Left ventricle myocardium inferior (tissue), 1 donor: Measurements from ENCODE around the gene VWF. TPM values are rescaled to one million over a fixed set of nuclear protein-coding genes. Genes with fewer than 3 reads are reported as not detected.

Experiments used
- DNase-seq: peaks from one replicate; pipeline ENCODE4 v3.0.0-alpha.2; 2020
- H3K27ac ChIP-seq: fragments of 200-600 bp; replicated peaks from 2 replicates; pipeline ENCODE4 v1.8.0; 2021
- H3K27me3 ChIP-seq: fragments of 200-600 bp; 2 replicates; pipeline ENCODE4 v1.8.0; 2021; ENCODE audit warnings: low read depth
- H3K36me3 ChIP-seq: fragments of 200-600 bp; 2 replicates; pipeline ENCODE4 v1.8.0; 2021
- H3K4me1 ChIP-seq: fragments of 200-600 bp; 2 replicates; pipeline ENCODE4 v1.8.0; 2021
- H3K4me3 ChIP-seq: fragments of 200-600 bp; 2 replicates; pipeline ENCODE4 v1.8.0; 2021; ENCODE audit warnings: mild to moderate bottlenecking, moderate library complexity
- H3K9me3 ChIP-seq: fragments of 200-600 bp; replicated peaks from 2 replicates; pipeline ENCODE4 v1.8.0; 2021
- intact Hi-C: fragments of 100-400 bp; cut with micrococcal nuclease; formaldehyde crosslinking; loops from one replicate; pipeline ENCODE4 v1.11.0; 2022
- total RNA-seq: library from RNA; stranded (reverse); fragmentation: NEBNext Ultra II Directional; extraction: Animal tissue kit (Norgen Biotek cat#: 25700); gene quantifications from one replicate; pipeline ENCODE4 v1.2.1, GENCODE V29; 2021
- TF ChIP-seq, protein P1 (sequence below): fragments of 200-600 bp; IDR thresholded peaks from 2 replicates; pipeline ENCODE4 v1.8.0; 2021; ENCODE audit warnings: antibody characterized with exemption, mild to moderate bottlenecking, borderline replicate concordance
- donor health status: DM: no; HTN: yes; CAD: no; lungs with severe emphysema.

VWF gene
- total RNA-seq, 1 donor from 2014 or later: 250 TPM

- H3K9me3 ChIP-seq: no peaks in the 10 kb centered on the region
- intact Hi-C loops: no loop called here
- peaks cover 9% of the 10 kb centered on the region for H3K4me1 ChIP-seq
- H3K36me3 ChIP-seq: peaks cover 4% of the 10 kb centered on the region
- no peaks in the 10 kb centered on the region for H3K27me3 ChIP-seq
- no peak for DNase-seq
- H3K4me3 ChIP-seq: peak overlapping the region; percentile 63
- H3K27ac ChIP-seq: peak overlapping the region; percentile 88
- TF ChIP-seq, protein P1, sequence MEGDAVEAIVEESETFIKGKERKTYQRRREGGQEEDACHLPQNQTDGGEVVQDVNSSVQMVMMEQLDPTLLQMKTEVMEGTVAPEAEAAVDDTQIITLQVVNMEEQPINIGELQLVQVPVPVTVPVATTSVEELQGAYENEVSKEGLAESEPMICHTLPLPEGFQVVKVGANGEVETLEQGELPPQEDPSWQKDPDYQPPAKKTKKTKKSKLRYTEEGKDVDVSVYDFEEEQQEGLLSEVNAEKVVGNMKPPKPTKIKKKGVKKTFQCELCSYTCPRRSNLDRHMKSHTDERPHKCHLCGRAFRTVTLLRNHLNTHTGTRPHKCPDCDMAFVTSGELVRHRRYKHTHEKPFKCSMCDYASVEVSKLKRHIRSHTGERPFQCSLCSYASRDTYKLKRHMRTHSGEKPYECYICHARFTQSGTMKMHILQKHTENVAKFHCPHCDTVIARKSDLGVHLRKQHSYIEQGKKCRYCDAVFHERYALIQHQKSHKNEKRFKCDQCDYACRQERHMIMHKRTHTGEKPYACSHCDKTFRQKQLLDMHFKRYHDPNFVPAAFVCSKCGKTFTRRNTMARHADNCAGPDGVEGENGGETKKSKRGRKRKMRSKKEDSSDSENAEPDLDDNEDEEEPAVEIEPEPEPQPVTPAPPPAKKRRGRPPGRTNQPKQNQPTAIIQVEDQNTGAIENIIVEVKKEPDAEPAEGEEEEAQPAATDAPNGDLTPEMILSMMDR: no peak
Observed at GRCh38 chr12:6123258-6123657, 1.2 kb downstream of the VWF start.

- Histone ChIP-seq H3K9me3 (no peaks in the 10 kb centered on the region), H3K36me3 (peaks cover 4% of the 10 kb centered on the region), H3K4me3 (peak overlapping the region; percentile 63), H3K27ac (peak overlapping the region; percentile 88), H3K27me3 (no peaks in the 10 kb centered on the region), H3K4me1 (peaks cover 15% of the 10 kb centered on the region)
- DNase-seq: no peak
- intact Hi-C loops: no loop called here
- TF ChIP-seq, protein P1: no peak
Observed at GRCh38 chr12:6122201-6122600, 2.3 kb downstream of the VWF start.

GRCh38 chr12:6120796-6121473 lies 3.5 kb downstream of the VWF start:
- Histone ChIP-seq H3K36me3 (peaks cover 4% of the 10 kb centered on the region), H3K9me3 (no peaks in the 10 kb centered on the region), H3K4me1 (peaks cover 23% of the 10 kb centered on the region), H3K4me3 (peak overlapping the region; percentile 63), H3K27ac (peak overlapping the region; percentile 88), H3K27me3 (no peaks in the 10 kb centered on the region)
- TF ChIP-seq, protein P1: no peak
- intact Hi-C loops: no loop called here
- DNase-seq: no peak

GRCh38 chr12:6118891-6119568 lies 5.4 kb downstream of the VWF start:
- H3K4me1 ChIP-seq: peaks cover 36% of the 10 kb centered on the region
- no peaks in the 10 kb centered on the region for H3K27me3 ChIP-seq
- TF ChIP-seq, protein P1: no peak
- intact Hi-C loops: no loop called here
- peak overlapping the region; percentile 63 for H3K4me3 ChIP-seq
- H3K27ac ChIP-seq: peak overlapping the region; percentile 88
- DNase-seq: no peak
- no peaks in the 10 kb centered on the region for H3K9me3 ChIP-seq
- H3K36me3 ChIP-seq: peaks cover 4% of the 10 kb centered on the region

DNA sequence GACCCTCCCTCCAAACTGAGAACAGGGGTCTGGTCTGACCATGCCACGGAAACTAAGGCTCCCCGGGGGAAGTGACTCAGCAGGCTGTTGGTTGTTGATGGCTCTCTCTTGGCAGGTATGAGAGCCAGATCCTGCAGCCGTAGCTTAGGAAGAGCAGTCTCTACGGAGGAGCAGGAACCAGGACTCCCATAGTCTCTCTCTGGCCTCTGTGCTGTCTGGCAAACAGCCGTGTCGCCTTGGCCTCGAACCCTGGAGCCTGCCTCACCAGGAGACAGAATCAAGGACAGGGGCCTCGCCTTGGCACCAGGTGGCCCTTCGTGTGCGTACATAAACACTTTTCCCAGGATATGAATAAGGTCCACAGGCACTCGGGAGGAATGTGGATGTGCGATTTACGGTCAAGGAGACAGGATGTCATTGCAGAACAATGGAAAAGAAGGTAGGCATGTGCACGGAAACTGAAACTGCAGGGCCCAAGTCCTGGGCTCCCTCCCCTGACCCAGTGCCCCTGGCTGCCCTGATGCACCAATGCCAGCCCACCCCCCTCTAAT lies 7.9 kb downstream of the VWF start:
- intact Hi-C loops: no loop called here
- DNase-seq: no peak
- no peaks in the 10 kb centered on the region for H3K9me3 ChIP-seq
- peak overlapping the region; percentile 63 for H3K4me3 ChIP-seq
- TF ChIP-seq, protein P1: no peak
- no peaks in the 10 kb centered on the region for H3K27me3 ChIP-seq
- peaks cover 6% of the 10 kb centered on the region for H3K36me3 ChIP-seq
- peaks cover 44% of the 10 kb centered on the region for H3K4me1 ChIP-seq
- peak overlapping the region; percentile 88 for H3K27ac ChIP-seq
